SK-N-SH treated with all-trans-retinoic acid at 6 μM for 48 hours (cell line): ENCODE data around the gene CHST11.

Experiments
- CSDC2 ChIP-seq: fragments of 250-450 bp; sonication (Bioruptor Pico); IDR thresholded peaks from 2 replicates; pipeline ENCODE4 v1.5.0; 2020; ENCODE audit warnings: mild to moderate bottlenecking, moderate library complexity
- GLIS3 ChIP-seq: fragments of 250-450 bp; sonication (Bioruptor Pico); IDR thresholded peaks from 2 replicates; pipeline ENCODE4 v1.5.0; 2020; ENCODE audit warnings: mild to moderate bottlenecking, moderate library complexity
- TOX ChIP-seq: fragments of 250-450 bp; sonication (Bioruptor Pico); IDR thresholded peaks from 2 replicates; pipeline ENCODE4 v1.8.0; 2021; ENCODE audit warnings: mild to moderate bottlenecking, moderate library complexity, borderline replicate concordance

DNA sequence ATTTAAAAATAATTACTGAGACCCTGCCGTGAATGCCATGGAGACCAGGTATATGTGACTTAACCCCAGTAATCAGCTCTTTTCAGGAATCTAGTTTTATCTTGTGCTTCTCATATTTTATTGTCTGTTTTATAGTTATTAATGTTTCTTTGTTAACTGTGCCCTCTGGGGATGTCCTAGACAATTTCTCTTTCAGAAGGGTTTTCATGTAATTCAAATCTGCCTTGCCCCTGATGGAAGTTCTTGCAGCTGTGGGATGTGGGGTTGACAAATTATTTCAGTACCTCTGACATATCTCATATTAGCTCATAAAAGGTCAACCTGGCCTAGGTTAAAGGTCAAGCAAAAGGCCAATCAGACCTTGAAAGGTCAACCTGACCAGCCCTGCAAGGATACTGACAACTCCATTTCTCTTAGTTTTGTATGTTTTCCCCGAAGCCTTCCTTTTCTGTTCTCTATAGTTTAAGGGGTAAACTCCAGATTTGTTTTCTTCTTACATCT lies 319.0 kb downstream of the CHST11 start:
- no peak for TF ChIP-seq CSDC2 (CRISPR knock-in tag)
- no peak for TF ChIP-seq TOX
- TF ChIP-seq GLIS3 (CRISPR knock-in tag): no peak
